NCI-H524 (cell line): ENCODE measurements around the gene NOL12.
"Not testable (repeated sequence)": the region's sequence is repeated elsewhere in the genome, so short reads cannot be mapped to it uniquely, and the experiment has no call there.

Experiments
- DNase-seq, 2 experiments: peaks; one replicate each; lab custom pipeline; 2025; lab: John Stamatoyannopoulos, UW

Gene NOL12

DNA sequence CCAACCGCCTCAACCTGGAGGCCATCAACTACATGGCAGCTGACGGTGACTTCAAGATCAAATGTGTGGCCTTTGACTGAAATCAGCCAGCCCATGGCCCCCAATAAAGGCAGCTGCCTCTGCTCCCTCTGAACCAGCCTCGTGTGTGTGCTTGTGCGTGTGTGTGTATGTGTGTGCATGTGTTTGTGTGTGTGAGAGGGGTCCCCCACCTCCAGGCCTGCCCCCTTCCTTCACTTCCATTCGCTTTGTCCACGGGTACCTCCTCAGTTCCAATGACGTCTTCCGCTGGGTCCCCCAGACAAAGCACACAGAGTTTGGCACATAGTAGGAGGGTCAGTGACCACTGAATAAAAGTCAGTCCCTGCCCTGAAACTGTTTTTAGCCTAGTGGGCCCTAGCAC, 6.5 kb upstream of the NOL12 start:
- no peak for DNase-seq

GRCh38 chr22:37680191-37680851, 5.8 kb upstream of the NOL12 start:
- no peak for DNase-seq

- DNase-seq = no peak
Measured at GRCh38 chr22:37681001-37681424, 5.1 kb upstream of the NOL12 start.

GRCh38 chr22:37681556-37682049, 4.5 kb upstream of the NOL12 start:
- peak; percentile 44 to 54 for DNase-seq

- DNase-seq = no peak
Measured at GRCh38 chr22:37684803-37685615, 1.1 kb upstream of the NOL12 start.

DNA sequence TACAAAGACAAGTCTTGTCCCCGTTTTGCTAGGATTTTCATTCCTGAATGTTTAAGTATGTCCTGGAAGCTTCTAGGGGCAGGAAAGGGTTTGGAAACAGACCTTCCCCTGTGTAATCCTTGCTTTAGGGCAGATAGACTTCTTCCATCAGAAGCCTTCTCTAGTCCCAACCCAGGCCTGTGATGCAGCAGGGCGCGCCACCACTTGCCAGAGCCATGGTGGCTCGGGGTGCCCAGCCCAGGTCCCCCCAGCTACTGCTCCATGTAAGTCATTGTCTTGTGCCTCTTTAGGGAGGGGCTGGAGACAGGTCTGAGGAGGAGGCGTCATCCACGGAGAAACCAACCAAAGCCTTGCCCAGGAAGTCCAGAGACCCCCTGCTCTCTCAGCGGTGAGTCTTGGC, 4.3 kb downstream of the NOL12 start:
- no peak for DNase-seq

GRCh38 chr22:37690901-37691504, 4.9 kb downstream of the NOL12 start:
- DNase-seq = no peak

GRCh38 chr22:37692627-37693285, 6.6 kb downstream of the NOL12 start:
- DNase-seq = no peak

DNA sequence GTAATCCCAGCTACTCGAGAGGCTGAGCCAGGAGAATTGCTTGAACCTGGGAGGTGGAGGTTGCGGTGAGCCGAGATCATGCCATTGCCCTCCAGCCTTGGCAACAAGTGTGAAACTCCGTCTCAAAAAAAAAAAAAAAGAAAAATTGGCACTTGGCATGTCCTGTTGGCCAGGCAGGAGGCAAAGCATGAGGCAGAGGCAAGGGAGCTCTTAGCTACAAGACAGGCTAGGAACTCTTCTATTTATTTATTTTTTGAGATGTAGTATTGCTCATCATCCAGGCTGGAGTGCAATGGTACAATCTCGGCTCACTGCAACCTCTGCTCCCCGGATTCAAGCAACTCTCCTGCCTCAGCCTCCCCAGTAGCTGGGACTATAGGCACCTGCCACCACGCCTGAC, 8.0 kb downstream of the NOL12 start:
- DNase-seq = not testable (repeated sequence)

DNA sequence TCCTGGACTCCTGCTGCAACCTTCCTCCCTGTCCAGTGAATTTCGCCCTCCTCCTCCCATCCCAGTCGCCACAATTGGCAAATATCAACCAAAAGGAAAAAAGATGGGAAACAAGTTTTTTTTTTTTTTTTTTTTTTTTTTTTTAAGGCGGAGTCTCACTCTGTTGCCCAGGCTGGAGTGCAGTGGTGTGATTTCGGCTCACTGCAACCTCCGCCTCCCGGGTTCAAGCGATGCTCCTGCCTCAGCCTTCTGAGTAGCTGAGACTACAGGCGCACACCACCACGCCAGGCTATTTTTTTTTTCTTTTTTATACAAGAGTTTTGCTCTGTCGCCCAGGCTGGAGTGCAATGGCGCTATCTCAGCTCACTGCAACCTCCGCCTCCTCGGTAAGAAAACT, 10.1 kb downstream of the NOL12 start:
- DNase-seq = not testable (repeated sequence)

DNA sequence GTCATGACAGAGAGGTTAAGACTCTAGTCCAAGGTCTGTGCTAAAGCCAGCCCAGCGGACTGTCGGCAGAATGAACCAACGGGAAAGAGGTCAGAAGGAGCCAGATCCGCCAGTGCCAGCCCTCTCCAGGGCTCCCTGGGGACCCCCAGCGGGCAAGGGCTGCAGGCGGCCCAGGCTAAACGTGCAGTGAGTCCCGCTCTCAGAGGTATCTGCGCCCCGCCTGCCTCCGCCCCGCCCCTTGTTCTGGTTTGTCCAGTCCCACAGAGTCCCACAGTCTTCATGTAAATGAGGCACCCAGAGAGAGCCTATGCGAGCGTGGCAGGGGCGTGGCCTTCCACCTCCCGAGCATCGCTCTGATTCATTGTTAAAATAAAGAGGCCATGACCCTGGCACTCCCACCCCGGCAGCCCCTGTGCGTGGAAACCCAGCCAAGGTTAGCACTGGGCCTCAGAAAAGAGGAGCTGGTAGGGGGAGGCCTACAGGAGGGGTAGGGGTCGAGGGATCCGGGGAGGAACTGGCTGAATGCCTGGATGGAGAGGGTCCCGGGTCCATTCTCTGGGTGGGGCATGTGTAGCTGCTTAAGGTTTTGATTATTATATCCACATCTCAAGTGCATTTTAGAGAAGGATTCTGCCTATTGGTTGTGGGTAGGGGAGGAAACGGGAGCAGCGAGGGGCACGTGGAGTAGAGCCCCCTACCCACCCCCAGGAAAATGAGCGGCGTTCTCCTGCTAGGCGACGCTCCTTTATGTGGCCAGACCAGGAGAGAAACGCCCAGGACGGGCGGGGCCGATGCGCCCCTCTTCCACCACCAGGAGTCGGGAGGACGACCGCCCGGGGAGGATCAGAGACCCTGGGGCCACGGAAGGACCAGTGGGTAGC, 10.8 kb downstream of the NOL12 start, which contains the start of gene TRIOBP:
Gene TRIOBP (plus strand): TSS at position 392 of the 881 bp plus-strand sequence. CDS start 4,318 bp downstream, outside the sequence.
- DNase-seq = peak; percentile 97 to 99

GRCh38 chr22:37697538-37697835, 11.3 kb downstream of the NOL12 start:
- no peak for DNase-seq

- no peak for DNase-seq
Measured at GRCh38 chr22:37701141-37701786, 15.1 kb downstream of the NOL12 start.

DNA sequence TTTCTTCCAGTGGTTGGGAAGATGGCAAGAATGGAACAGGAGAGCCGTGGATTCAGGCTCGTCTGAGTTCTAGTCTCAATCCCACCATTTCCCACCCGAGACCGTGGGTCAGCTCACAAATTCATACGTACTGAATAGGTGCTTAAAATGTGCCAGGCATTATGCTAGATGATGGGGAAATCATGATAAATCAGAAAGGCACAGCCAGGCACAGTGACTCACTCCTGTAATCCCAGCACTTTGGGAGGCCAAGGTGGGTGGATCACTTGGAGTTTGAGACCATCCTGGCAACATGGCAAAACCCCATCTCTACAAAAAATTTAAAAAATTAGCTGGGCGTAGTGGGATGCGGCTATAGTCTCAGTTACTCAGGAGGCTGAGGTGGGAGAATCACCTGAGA, 17.8 kb downstream of the NOL12 start:
- DNase-seq = no peak

GRCh38 chr22:37704645-37705044, 18.5 kb downstream of the NOL12 start:
- no peak for DNase-seq

DNA sequence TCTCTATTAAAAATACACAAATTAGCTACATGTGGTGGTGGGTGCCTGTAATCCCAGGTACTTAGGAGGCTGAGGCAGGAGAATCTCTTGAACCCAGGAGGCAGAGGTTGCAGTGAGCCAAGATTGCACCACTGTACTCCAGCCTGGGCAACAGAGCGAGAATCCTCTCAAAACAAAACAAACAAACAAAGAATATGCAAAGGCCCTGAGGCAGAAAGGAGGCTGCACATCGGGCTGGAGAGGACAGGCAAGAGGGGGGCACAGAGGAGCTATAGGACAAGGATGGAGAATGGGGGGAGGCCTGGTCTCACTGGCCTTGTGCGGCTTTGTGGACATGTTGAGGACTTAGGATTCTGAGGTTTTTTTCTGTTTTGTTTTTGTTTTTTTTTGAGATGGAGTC, 19.1 kb downstream of the NOL12 start:
- DNase-seq = no peak

DNA sequence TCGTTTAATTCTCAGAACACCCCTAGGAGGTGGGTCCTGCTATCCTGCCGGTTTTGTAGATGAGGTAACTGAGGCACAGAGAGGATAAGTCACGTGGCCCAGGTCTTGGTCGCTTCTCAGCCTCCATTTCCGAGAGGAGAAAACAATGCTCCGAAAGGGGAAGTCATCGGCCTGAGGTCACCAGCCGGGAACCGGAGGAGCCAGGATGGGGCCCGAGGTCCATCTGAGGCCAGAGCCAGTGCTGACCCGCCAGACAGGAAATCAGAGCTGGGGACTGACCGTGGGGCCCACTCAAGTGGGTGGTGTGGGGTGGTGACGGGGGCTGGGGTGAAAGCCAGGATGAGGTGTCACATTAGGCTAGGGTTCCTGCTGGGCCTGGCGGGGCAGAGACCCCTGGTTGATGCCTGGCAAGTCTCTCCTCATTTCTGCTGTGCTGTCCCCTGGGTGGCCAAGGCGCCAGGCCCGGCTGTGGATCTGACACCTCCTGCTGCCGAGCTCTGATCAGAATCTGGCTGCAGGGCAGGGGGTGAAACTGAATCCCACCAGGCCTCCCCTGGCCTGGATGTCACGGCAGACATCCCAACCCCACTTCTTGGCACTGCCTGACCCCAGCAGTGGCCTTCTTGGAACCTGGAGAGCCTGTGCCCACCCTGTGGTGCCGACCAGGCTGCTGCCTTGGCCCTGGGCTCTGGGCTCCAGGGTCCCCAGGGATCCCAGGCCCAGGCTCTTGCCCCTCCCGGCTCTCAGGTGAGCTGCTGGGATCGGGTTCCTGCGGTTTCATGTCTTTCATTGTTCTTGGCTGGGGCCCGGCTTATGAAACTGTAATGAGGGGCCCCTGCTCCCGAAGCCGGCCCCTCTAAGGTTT, 22.7 kb downstream of the NOL12 start:
- no peak for DNase-seq

GRCh38 chr22:37709445-37709765, 23.3 kb downstream of the NOL12 start:
- DNase-seq = no peak

GRCh38 chr22:37710675-37711074, 24.5 kb downstream of the NOL12 start:
- DNase-seq = no peak

- DNase-seq = no peak
Measured at GRCh38 chr22:37711490-37711889, 25.3 kb downstream of the NOL12 start.
